Lower leg skin (tissue), 3 donors: Measurements from ENCODE around the gene TCAP.

ENCODE experiments used
- CTCF ChIP-seq, 3 donors: fragments of 450-650 bp; IDR thresholded peaks; one replicate each; pipeline ENCODE4 v1.5.1; 2016; ENCODE audit warnings: antibody characterized with exemption in 3 of 3, mild to moderate bottlenecking in 3 of 3, moderate library complexity in 2 of 3
- POLR2A ChIP-seq, 2 donors: fragments of 450-650 bp; IDR thresholded peaks; one replicate each; pipeline ENCODE4 v1.6.1; 2016 to 2017; ENCODE audit warnings: antibody characterized with exemption in 2 of 2, mild to moderate bottlenecking in 1 of 2, moderate library complexity in 1 of 2

DNA sequence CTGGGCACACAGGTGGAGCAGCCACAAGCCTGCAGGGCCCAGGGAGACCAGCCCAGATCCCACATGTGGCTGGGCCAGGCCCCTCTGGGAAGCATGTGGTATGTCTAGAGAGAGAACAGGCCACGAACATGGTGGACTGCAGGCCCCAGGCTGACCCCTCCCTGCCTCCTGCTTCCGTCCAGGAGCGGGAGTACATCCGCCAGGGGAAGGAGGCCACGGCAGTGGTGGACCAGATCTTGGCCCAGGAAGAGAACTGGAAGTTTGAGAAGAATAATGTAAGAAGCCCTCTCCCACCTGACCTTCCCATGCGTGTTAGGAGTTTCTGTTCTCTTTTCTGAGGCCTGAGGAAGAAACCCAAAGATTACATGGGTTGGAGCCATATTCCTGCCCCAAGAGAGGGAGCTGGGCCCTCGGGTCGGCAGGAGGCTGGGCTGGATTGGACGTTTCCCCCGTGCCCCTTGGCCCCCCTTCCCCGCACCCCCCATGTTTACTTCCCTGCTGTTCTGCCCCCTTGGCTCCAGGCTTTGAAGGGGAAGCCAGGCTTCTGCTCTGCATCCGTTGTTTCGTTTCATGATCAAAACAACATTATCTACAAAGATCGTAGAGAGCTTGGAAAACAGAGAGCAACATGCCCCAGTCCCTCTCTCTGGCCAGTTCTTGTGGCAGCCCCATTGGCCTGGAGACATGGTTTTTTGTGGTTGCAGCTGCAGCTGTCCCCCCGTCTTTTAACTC, 5.7 kb upstream of the TCAP start:
- TF ChIP-seq CTCF (IDR thresholded peaks at IDR 0.05) (no peak), POLR2A (IDR thresholded peaks at IDR 0.05) (no peak)
